Pancreas (tissue), 10 donors: ENCODE results near the gene GRAP. TPM values are rescaled to one million over a fixed set of nuclear protein-coding genes. Genes with fewer than 3 reads are reported as not detected.

Experiments used
- ATAC-seq, 4 donors: fragments of 200-7000 bp; cut with Tn5 transposase; one replicate each; pipeline versions ENCODE4 v1.8.0 to v1.9.1; 2020; ENCODE audit warnings: mild to moderate bottlenecking in 4 of 4, moderate library complexity in 4 of 4
- DNase-seq, 6 donors: peaks; one replicate each; pipeline ENCODE4 v3.0.0-alpha.2; 2020
- FAIRE-seq: peaks from 2 replicates; lab custom pipeline; 2012; peaks lifted over from hg19 to GRCh38; lab: Jason Lieb, UNC
- H3K27ac ChIP-seq, 4 donors: fragments of 200-600 bp; sonication (generic); 1 replicate in 3 of 4; 2 replicates in 1 of 4; pipeline versions ENCODE4 v1.5.0 to v1.8.0; 2020
- H3K27me3 ChIP-seq, 4 donors: fragments of 200-600 bp; one replicate each; pipeline ENCODE4 v1.8.0; 2021
- H3K36me3 ChIP-seq, 3 donors: fragments of 200-600 bp; sonication (generic) in 1 of 3; one replicate each; pipeline versions ENCODE4 v1.5.0 to v1.8.0; 2020 to 2021
- H3K4me1 ChIP-seq, 3 donors: fragments of 200-600 bp; one replicate each; pipeline ENCODE4 v1.8.0; 2021
- H3K4me3 ChIP-seq, 4 donors: fragments of 200-600 bp; sonication (generic) in 2 of 4; one replicate each; pipeline versions ENCODE4 v1.5.0 to v1.8.0; 2020 to 2021
- H3K9me3 ChIP-seq, 4 donors: fragments of 200-600 bp; one replicate each; pipeline ENCODE4 v1.8.0; 2021
- CTCF ChIP-seq, 4 donors: fragments of 200-600 bp; sonication (generic) in 3 of 4; IDR thresholded peaks; one replicate each; pipeline versions ENCODE4 v1.5.0 to v1.8.0; 2021; ENCODE audit warnings: antibody characterized with exemption in 4 of 4
- WGBS, 2 donors: extraction: QIAGEN DNeasy Blood & Tissue Kit; methylation state at CpG; one replicate each; pipeline ENCODE4 v1.1.7; 2013; 5-methylcytosine and 5-hydroxymethylcytosine counted together
- intact Hi-C, 3 donors: fragments of 100-400 bp; cut with DNase I; formaldehyde crosslinking; loops; one replicate each; pipeline versions ENCODE4 v1.11.1 to v1.14.2; 2022
- polyA plus RNA-seq, 2 donors: library from polyadenylated mRNA; stranded (reverse); fragments of 200-250 nt; gene quantifications; one replicate each; pipeline ENCODE4 v1.2.3, GENCODE V29; 2013
- total RNA-seq, 6 donors: library from RNA; stranded (reverse); fragmentation: NEBNext Ultra II Directional in 4 of 6; extraction: Animal tissue kit (Norgen Biotek cat#: 25700) in 4 of 6; gene quantifications; one replicate each; pipeline versions ENCODE4 v1.2.1 to v1.2.4, GENCODE V29; 2021 to 2023
- donor health status: healthy with polysubstance abuse.
- donor health status: DM: no; HTN: no; CAD: no; lungs with moderate emphysema.
- donor health status: DM: no; HTN: no; CAD: no.
- donor health status: control.
- donor health status: control.
- donor health status: Bipolar disorder and iron deficiency.
- donor health status: DM: yes; HTN: yes; CAD: no.
- donor health status: DM: no; HTN: no; CAD: no.
- donor health status: DM: no; HTN: no; CAD: no.
- donor health status: DM: yes; HTN: yes; CAD: no.

GRAP gene
- total and polyA plus RNA-seq, 8 donors: 0.38 to 2.3 (median 0.97) TPM

GRCh38 chr17:18975597-18975996 lies 71.2 kb downstream of the GRAP start:
- TF ChIP-seq CTCF (IDR thresholded peaks at IDR 0.05): no peak
- Histone ChIP-seq H3K36me3 (peaks cover 0 to 23% (median 0%) of the 10 kb centered on the region in 3 donors), H3K27ac (no peak overlapping the region), H3K9me3 (no peaks in the 10 kb centered on the region), H3K4me1 (no peaks in the 10 kb centered on the region), H3K4me3 (no peak overlapping the region), H3K27me3 (no peaks in the 10 kb centered on the region)
- no peak for ATAC-seq
- no peak for DNase-seq
- intact Hi-C loops: no loop called here
- WGBS, 2 donors: 95% methylated on average over 13 of the region's 13 CpGs
- no peak for FAIRE-seq

GRCh38 chr17:18974407-18975149 lies 72.2 kb downstream of the GRAP start:
- H3K4me1 ChIP-seq: no peaks in the 10 kb centered on the region
- 87 to 89% methylated on average over 10 of the region's 10 CpGs for WGBS, 2 donors
- no peak overlapping the region for H3K4me3 ChIP-seq
- H3K27ac ChIP-seq: no peak overlapping the region
- no peak for TF ChIP-seq CTCF (IDR thresholded peaks at IDR 0.05)
- peaks cover 0 to 23% (median 0%) of the 10 kb centered on the region in 3 donors for H3K36me3 ChIP-seq
- DNase-seq (no peak), ATAC-seq (no peak), FAIRE-seq (no peak)
- H3K9me3 ChIP-seq: no peaks in the 10 kb centered on the region
- H3K27me3 ChIP-seq: no peaks in the 10 kb centered on the region
- intact Hi-C loops: no loop called here

- intact Hi-C loops: no loop called here
- ATAC-seq (no peak), FAIRE-seq (no peak), DNase-seq (no peak)
- Histone ChIP-seq H3K4me1 (no peaks in the 10 kb centered on the region), H3K27me3 (no peaks in the 10 kb centered on the region), H3K9me3 (no peaks in the 10 kb centered on the region), H3K27ac (no peak overlapping the region), H3K36me3 (peaks cover 0 to 8% (median 0%) of the 10 kb centered on the region in 3 donors), H3K4me3 (no peak overlapping the region)
- no peak for TF ChIP-seq CTCF (IDR thresholded peaks at IDR 0.05)
- 98% methylated on average over 7 of the region's 7 CpGs for WGBS, 2 donors
Measured at GRCh38 chr17:18971801-18972200, 75.0 kb downstream of the GRAP start.

Other genes starting within 250 kb of the GRAP start
- gene PRPSAP2, start 188.8 kb downstream of the GRAP start, total RNA-seq: 10 to 100 TPM in 5 of 6 donors, 1 to 10 TPM in 1; 9.5 to 22.3 (median 15.6) TPM
- gene PRPSAP2, start 188.8 kb downstream of the GRAP start, polyA plus RNA-seq: 10 to 100 TPM; 10.9 to 20.5 TPM
- gene SLC5A10, start 94.8 kb downstream of the GRAP start, total RNA-seq: not detected
- gene SLC5A10, start 94.8 kb downstream of the GRAP start, polyA plus RNA-seq: under 1 TPM in 1 of 2 donors, not detected in 1; 0.02 TPM
- 10 to 100 TPM in 2 of 6 donors, 1 to 10 TPM in 4; 5.6 to 10.8 (median 7.5) TPM for gene FAM83G, start 42.2 kb downstream of the GRAP start, total RNA-seq
- 10 to 100 TPM; 10.4 to 12.9 TPM for gene FAM83G, start 42.2 kb downstream of the GRAP start, polyA plus RNA-seq
- gene GRAPL, start 80.6 kb upstream of the GRAP start, total RNA-seq: under 1 TPM in 4 of 6 donors, not detected in 2; 0.19 to 1.00 (median 0.54) TPM
- 1 to 10 TPM in 1 of 2 donors, under 1 TPM in 1; 0.87 to 2.5 TPM for gene GRAPL, start 80.6 kb upstream of the GRAP start, polyA plus RNA-seq
- gene EPN2, start 190.4 kb upstream of the GRAP start, total RNA-seq: 10 to 100 TPM; 13.4 to 29.4 (median 15.2) TPM
- 10 to 100 TPM; 15.5 to 17.5 TPM for gene EPN2, start 190.4 kb upstream of the GRAP start, polyA plus RNA-seq